ENCODE data around the gene ST7L. TPM values are rescaled to one million over a fixed set of nuclear protein-coding genes. Genes with fewer than 3 reads are reported as not detected.

Gene ST7L
- total and polyA plus RNA-seq, 2 experiments from 2014 or later, result 13.9 to 21.0 TPM

GRCh38 chr1:112527266-112528010 is 91.5 kb downstream of the ST7L start:
- H3K27ac ChIP-seq, result peak overlapping the region; percentile 17; the same call in 1 of the 2 replicates
- H3K36me3 ChIP-seq (ENCODE audit: low read depth), result no peaks in the 10 kb centered on the region
- H3K4me2 ChIP-seq (ENCODE audit: unreplicated experiment), result peak overlapping the region; percentile 30
- no peaks in the 10 kb centered on the region for H4K20me1 ChIP-seq (ENCODE audit: insufficient read depth)
- no peak overlapping the region for H3K9ac ChIP-seq
- no peaks in the 10 kb centered on the region for H3K9me2 ChIP-seq (ENCODE audit: insufficient read depth)
- no peaks in the 10 kb centered on the region for H3K79me2 ChIP-seq (ENCODE audit: insufficient read depth)
- H3K4me1 ChIP-seq (ENCODE audit: insufficient read depth), result peaks cover 66% of the 10 kb centered on the region
- TF ChIP-seq EZH2 (IDR thresholded peaks at IDR 0.05; ENCODE audit: insufficient read depth, poor library complexity, severe bottlenecking) (no peak), EZH2phosphoT487 (IDR thresholded peaks at IDR 0.05; ENCODE audit: insufficient read depth, low read depth) (no peak)
- H3F3A ChIP-seq (ENCODE audit: insufficient read depth), result peaks cover 33% of the 10 kb centered on the region
- peak overlapping the region; percentile 22; the same call in 1 of the 2 replicates for H3K4me3 ChIP-seq
- no peaks in the 10 kb centered on the region for H3K9me3 ChIP-seq (ENCODE audit: low read depth)
- DNase-seq, result peak; percentile 50
- 25 to 26% methylated on average over 4 of the region's 4 CpGs for WGBS, 2 experiments (ENCODE audit: low coverage in 1 of 2, low lambda C conversion rate in 2 of 2, missing lambda C conversion rate in 2 of 2)
- no peak overlapping the region for H2AFZ ChIP-seq
- no peaks in the 10 kb centered on the region for H3K27me3 ChIP-seq (replicated peaks; ENCODE audit: insufficient read depth)
- in situ Hi-C loops (cut with MboI), result no loop called here

- H3K4me2 ChIP-seq (ENCODE audit: unreplicated experiment), result no peak overlapping the region
- no peaks in the 10 kb centered on the region for H3K9me3 ChIP-seq (ENCODE audit: low read depth)
- H3K9ac ChIP-seq, result no peak overlapping the region
- no peaks in the 10 kb centered on the region for H4K20me1 ChIP-seq (ENCODE audit: insufficient read depth)
- no peak overlapping the region for H3K4me3 ChIP-seq
- H3F3A ChIP-seq (ENCODE audit: insufficient read depth), result peaks cover 32% of the 10 kb centered on the region
- no peaks in the 10 kb centered on the region for H3K36me3 ChIP-seq (ENCODE audit: low read depth)
- no peak overlapping the region for H3K27ac ChIP-seq
- no peak overlapping the region for H2AFZ ChIP-seq
- no peak for TF ChIP-seq EZH2phosphoT487 (IDR thresholded peaks at IDR 0.05; ENCODE audit: insufficient read depth, low read depth)
- no peak for TF ChIP-seq EZH2 (IDR thresholded peaks at IDR 0.05; ENCODE audit: insufficient read depth, poor library complexity, severe bottlenecking)
- 93 to 100% methylated on average over 1 of the region's 1 CpG for WGBS, 2 experiments (ENCODE audit: low coverage in 1 of 2, low lambda C conversion rate in 2 of 2, missing lambda C conversion rate in 2 of 2)
- no peaks in the 10 kb centered on the region for H3K79me2 ChIP-seq (ENCODE audit: insufficient read depth)
- peaks cover 66% of the 10 kb centered on the region for H3K4me1 ChIP-seq (ENCODE audit: insufficient read depth)
- in situ Hi-C loops (cut with MboI), result no loop called here
- no peak for DNase-seq
- H3K9me2 ChIP-seq (ENCODE audit: insufficient read depth), result no peaks in the 10 kb centered on the region
- no peaks in the 10 kb centered on the region for H3K27me3 ChIP-seq (replicated peaks; ENCODE audit: insufficient read depth)
Observed at GRCh38 chr1:112524986-112525385, 94.0 kb downstream of the ST7L start.

GRCh38 chr1:112524251-112524650 is 94.7 kb downstream of the ST7L start:
- Histone ChIP-seq H3K9me2 (ENCODE audit: insufficient read depth) (no peaks in the 10 kb centered on the region), H3K27ac (no peak overlapping the region), H2AFZ (no peak overlapping the region), H3K4me3 (no peak overlapping the region), H3F3A (ENCODE audit: insufficient read depth) (peaks cover 26% of the 10 kb centered on the region), H3K36me3 (ENCODE audit: low read depth) (no peaks in the 10 kb centered on the region), H3K9me3 (ENCODE audit: low read depth) (no peaks in the 10 kb centered on the region), H3K27me3 (replicated peaks; ENCODE audit: insufficient read depth) (no peaks in the 10 kb centered on the region), H4K20me1 (ENCODE audit: insufficient read depth) (no peaks in the 10 kb centered on the region), H3K4me1 (ENCODE audit: insufficient read depth) (peaks cover 60% of the 10 kb centered on the region), H3K9ac (no peak overlapping the region), H3K4me2 (ENCODE audit: unreplicated experiment) (no peak overlapping the region), H3K79me2 (ENCODE audit: insufficient read depth) (no peaks in the 10 kb centered on the region)
- 62 to 71% methylated on average over 8 of the region's 8 CpGs for WGBS, 2 experiments (ENCODE audit: low coverage in 1 of 2, low lambda C conversion rate in 2 of 2, missing lambda C conversion rate in 2 of 2)
- DNase-seq, result peak; percentile 48
- in situ Hi-C loops (cut with MboI), result no loop called here
- TF ChIP-seq EZH2phosphoT487 (IDR thresholded peaks at IDR 0.05; ENCODE audit: insufficient read depth, low read depth), result no peak
- TF ChIP-seq EZH2 (IDR thresholded peaks at IDR 0.05; ENCODE audit: insufficient read depth, poor library complexity, severe bottlenecking), result no peak

GRCh38 chr1:112522621-112523020 is 96.3 kb downstream of the ST7L start:
- WGBS, 2 experiments (ENCODE audit: low coverage in 1 of 2, low lambda C conversion rate in 2 of 2, missing lambda C conversion rate in 2 of 2), result 22 to 24% methylated on average over 1 of the region's 1 CpG
- Histone ChIP-seq H4K20me1 (ENCODE audit: insufficient read depth) (no peaks in the 10 kb centered on the region), H3K9me3 (ENCODE audit: low read depth) (no peaks in the 10 kb centered on the region), H3K9ac (no peak overlapping the region), H3K4me3 (no peak overlapping the region), H3F3A (ENCODE audit: insufficient read depth) (peaks cover 17% of the 10 kb centered on the region), H3K4me2 (ENCODE audit: unreplicated experiment) (peak overlapping the region; percentile 50), H3K9me2 (ENCODE audit: insufficient read depth) (no peaks in the 10 kb centered on the region), H3K36me3 (ENCODE audit: low read depth) (no peaks in the 10 kb centered on the region), H3K27me3 (replicated peaks; ENCODE audit: insufficient read depth) (no peaks in the 10 kb centered on the region), H3K27ac (peak overlapping the region; percentile 35), H3K79me2 (ENCODE audit: insufficient read depth) (no peaks in the 10 kb centered on the region), H2AFZ (no peak overlapping the region), H3K4me1 (ENCODE audit: insufficient read depth) (peaks cover 44% of the 10 kb centered on the region)
- DNase-seq, result peak; percentile 87
- in situ Hi-C loops (cut with MboI), result no loop called here
- TF ChIP-seq EZH2 (IDR thresholded peaks at IDR 0.05; ENCODE audit: insufficient read depth, poor library complexity, severe bottlenecking) (no peak), EZH2phosphoT487 (IDR thresholded peaks at IDR 0.05; ENCODE audit: insufficient read depth, low read depth) (no peak)

Data from GM23248 (cell line).